A673 (cell line): ENCODE measurements around the gene ENOX1.

ENCODE experiments used
- CTCF ChIP-seq: fragments of 300-800, 200-600 bp; sonication (generic); conservative IDR thresholded peaks from 2 replicates; pipeline ENCODE4 v1.5.1; 2017; ENCODE audit warnings: low read depth, mild to moderate bottlenecking, antibody characterized with exemption, low read length, moderate library complexity, mixed read lengths
- EZH2 ChIP-seq: fragments of 200-600 bp; sonication (generic); IDR thresholded peaks from 2 replicates; pipeline ENCODE4 v1.6.1; 2017; ENCODE audit warnings: borderline replicate concordance, low read depth, mild to moderate bottlenecking, mixed read lengths, antibody characterized with exemption, low read length; ENCODE audit not compliant: poor library complexity, severe bottlenecking

GRCh38 chr13:43316946-43317353 lies 469.8 kb downstream of the ENOX1 start:
- TF ChIP-seq CTCF: no peak
- TF ChIP-seq EZH2: no peak
